HT1080 (cell line): Measurements from ENCODE around the gene FGD4. TPM values are rescaled to one million over a fixed set of nuclear protein-coding genes. Genes with fewer than 3 reads are reported as not detected.

Experiments
- DNase-seq: peaks from one replicate; pipeline ENCODE4 v3.0.0-alpha.2; 2015; ENCODE audit warnings: low read depth
- small RNA-seq: library from RNA; depleted of rRNA; stranded (forward); fragments of <200 nt; gene quantifications from one replicate; pipeline ENCODE3, GENCODE V24; 2014
- total RNA-seq: library from RNA; depleted of rRNA; stranded (reverse); fragments of >200 nt; shearing (Covaris generic); gene quantifications from 2 replicates; pipeline ENCODE4 v1.2.3, GENCODE V29; 2014

Gene FGD4
- total RNA-seq, 1 experiment from 2014 or later = 1.8 TPM

DNA sequence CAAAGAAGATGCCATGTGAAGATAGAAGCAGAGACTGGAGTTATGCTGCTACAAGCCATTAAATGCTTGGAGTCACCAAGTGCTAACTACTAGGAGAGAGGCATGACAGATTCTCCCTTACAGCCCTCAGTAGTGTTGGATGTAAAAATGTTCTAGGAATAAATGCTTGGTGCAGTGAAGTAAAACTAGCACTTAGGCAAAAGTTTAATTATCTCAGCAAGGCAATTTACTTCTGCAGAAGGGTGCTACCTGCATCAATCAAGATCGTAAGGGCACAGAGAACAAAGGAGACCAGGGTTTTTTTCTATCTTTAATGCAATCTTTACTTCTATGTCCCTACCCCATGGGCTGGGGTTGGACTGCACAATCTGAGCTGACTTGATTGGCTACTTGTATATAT is 270.2 kb downstream of the FGD4 start:
- no peak for DNase-seq

DNA sequence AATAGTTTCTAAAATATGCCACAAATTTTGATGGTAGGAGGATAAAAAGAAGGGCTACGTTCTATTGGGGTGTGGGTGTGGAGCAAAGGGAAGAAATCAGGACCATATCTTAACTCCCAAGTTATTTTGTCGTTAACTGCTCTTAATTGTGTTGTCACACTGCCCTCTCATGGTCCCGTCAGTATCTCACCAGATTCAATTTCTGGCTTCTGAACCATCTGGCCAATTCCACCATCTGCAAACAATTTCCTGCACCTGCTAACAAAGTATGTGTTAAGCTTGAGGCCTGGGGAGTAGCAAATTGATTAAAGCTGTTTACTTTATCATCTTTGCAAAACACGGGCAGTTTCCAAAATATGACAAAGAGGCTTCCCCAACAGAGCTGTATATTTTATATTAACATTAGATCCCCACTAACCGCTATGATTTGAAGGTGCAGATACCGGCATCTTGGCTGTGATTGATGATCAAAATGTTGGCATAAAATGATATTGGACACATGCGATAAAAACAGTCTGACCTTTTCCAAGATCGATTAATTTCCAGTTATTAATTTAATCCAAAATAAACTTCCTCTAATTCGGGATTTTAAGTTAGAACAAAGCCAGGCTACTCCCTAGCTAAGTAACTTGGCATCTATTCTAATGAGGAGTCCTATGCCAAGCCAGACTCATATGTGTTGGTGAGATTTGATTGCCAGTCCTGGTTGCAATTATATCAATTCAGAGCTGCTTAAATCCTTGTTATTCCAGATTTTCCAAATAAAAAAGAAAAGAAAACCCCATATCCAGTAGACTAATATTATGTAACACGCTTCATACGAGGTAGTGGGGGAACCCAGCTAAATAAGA is 272.8 kb downstream of the FGD4 start:
- DNase-seq = peak; percentile 48

DNA sequence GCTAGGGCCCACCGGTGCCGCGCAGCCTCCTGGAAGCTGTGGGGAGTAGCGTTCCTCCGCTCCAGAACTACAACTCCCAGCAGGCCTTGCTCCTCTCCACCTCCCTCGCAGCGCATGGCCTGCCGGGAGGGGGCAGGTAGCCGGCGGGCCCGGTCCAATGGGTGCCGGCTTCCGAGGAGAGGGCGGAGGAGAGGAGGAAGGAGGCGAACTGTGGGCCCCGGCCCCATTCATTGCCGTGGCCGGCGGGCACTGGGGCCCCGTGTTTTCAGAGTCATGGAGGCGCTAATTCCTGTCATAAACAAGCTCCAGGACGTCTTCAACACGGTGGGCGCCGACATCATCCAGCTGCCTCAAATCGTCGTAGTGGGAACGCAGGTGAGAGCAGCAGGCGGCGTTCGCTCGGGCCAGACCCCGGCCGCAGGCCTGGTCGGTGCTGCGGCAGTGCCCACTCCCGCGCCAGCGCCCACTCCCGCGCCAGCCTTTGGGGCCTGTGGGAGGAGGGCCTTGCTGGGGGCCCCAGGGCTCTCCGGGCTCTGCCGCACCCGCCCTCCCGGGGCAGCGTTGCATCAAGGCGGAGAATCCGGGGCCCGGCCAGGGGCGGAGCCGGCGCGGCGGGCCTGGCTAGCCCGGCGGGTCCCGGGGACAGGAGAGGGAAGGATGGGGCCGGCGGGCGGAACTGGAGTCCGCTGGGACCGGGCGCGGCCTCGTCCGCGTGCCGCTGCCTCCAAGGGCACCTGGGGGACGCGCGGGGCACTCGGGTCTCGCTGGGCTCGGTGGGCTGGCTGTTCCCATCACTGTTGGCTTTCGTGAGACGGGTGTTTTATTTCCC is 279.9 kb downstream of the FGD4 start, which contains the start of gene DNM1L:
DNM1L (plus strand) TSS at position 211 of the 829 bp plus-strand sequence; CDS start at position 274, 63 bp downstream.
- peak; percentile 96 for DNase-seq

GRCh38 chr12:32679920-32680237 is 280.5 kb downstream of the FGD4 start:
- no peak for DNase-seq

DNA sequence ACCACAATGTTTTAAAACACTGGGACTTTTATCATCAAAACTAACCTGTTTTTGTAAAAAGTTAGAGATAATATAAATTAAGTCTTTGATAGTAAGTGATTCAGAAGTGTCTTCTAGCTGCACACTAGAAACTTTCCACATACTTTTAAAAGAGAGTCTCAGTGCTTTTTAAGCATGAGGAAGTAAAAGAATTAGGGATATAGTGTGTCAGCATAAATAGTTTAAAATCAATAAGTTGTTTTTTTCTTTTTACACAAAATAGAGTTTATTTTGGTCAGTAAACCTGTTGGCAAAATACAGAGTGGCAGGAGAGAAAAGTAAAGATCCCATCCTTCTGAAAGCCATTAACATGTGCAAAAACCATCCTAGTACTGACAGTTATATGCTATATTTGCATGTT is 281.4 kb downstream of the FGD4 start:
- no peak for DNase-seq

DNA sequence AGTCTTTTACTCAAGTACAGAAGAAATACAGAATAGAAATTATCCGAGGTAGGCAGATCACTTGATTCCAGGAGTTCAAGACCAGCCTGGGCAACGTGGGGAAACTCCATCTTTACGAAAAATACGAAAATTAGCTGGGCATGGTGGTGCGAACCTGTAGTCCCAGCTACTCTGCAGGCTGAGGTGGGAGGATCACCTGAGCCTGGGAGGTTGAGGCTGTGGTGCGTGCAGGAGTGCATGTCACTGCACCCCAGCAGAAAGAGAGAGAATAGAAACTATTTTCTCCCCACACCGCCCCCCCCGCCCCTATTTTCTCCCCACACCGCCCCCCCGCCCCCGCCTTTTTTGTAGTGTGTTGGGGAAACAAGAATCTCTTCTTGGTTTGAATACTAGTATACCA is 281.9 kb downstream of the FGD4 start:
- DNase-seq = no peak

DNA sequence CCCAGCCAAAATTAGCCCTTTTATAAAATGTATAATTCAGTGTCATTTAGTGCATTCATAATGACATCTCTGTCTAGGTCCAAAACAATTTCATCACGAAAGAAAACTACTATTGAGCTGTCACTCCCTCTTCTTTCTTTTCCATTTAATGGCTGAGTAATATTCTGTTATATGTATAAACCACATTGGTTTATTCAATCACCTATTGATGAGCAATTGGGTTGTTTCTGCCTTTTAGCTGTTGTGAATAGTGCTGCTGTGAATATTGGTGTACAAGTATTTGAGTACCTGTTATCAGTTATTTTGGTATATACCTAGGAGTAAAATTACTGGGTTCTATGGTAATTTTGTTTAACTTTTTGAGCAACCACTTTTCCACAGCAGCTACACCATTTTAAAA is 287.0 kb downstream of the FGD4 start:
- DNase-seq = no peak

DNA sequence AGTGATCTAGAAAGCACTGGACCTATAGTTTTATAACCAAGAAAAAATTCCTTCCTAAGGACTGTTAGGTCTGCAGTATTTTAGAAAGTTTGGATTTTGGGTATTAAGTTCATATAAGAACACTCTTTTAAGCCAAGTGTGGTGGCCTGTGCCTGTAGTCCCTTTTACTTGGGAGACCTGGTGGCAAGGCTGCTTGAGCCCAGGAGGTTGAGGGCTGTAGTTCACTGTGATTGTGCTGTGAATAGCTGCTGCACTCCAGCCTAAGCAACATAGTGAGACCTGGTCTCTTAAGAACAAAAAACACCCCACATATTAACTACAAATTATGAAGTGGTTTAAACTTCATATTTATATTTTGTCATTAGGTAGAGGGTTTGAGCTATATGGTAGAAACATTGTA is 289.4 kb downstream of the FGD4 start:
- DNase-seq = no peak

GRCh38 chr12:32690927-32691326 is 291.6 kb downstream of the FGD4 start:
- DNase-seq = no peak

DNA sequence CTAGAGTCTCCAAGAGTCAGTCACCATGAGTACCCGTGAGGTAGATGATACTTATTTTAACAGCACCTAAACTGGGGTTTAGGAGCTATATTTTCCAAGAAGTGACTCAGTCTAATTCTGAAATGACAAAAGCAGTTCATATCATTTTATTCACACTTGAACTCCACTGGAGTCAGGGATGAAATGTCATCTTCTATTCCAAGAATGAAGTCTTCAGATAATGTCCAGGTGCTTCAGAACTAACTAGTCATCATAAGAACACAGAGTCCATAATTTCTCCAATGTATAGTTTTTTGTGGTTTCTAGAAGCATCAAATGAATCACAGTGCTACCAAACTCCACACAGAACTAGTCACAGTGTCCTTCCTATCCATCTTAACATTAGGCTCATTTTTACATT is 293.0 kb downstream of the FGD4 start:
- DNase-seq = no peak

DNA sequence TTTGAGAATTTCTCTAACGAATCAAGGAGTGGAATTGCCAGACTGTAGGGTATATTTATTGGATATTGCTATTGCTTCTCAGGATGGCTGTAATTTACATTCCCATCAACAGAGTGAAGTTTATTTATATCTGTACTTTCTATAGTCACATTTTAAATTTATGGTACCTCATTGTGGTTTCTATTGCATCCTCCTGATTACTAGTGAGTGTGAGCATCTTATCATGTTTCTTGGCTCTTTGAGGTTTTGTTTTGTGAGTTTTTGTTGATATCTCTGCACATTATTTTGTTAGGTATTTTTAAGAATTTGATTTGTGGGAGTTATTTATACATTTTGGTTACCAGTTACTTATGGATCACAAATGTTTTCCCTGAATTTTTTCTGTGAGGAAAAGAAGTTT is 293.7 kb downstream of the FGD4 start:
- no peak for DNase-seq

Small RNAs within 50 kb of the gene (small RNA-seq; reads per million reads assigned to genes)
- gene RF00019 (not detected), gene RNU6-494P (not detected)
